ENCODE results near the gene PPP1R12C. TPM values are rescaled to one million over a fixed set of nuclear protein-coding genes. Genes with fewer than 3 reads are reported as not detected.
A peak's percentile ranks its signal among the peaks of the same experiment; 100 is the strongest.

The PPP1R12C gene
- total RNA-seq, 4 donors from 2014 or later, result 22.6 to 28.2 (median 26.2) TPM

DNA sequence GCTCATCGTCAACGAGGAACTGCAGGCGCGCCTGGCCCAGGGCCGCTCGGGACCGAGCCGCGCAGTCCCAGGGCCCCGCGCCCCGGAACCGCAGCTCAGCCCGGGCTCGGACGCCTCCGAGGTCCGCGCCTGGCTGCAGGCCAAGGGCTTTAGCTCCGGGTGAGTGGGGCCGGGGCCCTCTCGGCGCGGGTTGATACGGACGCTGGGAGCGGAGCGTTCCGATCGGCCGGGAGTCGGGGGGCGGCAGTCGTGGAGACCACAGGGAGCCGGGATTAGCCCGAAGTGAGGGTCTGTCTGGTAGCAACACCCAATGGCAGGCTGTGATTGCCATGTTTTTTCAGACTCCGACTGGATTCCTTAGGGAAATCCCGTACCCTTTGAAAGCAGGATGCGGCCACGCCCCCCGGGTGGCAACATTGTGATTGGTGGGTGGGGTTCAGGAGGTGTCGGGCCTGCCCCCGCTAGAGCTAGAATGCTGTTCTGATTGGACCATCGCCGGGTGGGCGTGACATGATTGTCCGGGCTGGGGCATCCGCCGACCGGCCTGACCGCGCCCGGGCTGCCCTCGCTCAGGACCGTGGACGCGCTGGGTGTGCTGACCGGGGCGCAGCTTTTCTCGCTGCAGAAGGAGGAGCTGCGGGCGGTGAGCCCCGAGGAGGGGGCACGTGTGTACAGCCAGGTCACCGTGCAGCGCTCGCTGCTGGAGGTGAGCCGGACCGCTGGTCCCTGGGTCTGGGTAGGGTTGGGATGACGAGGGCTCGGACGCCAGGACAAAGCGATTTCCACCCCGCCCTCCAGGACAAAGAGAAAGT, 30.5 kb downstream of the PPP1R12C start:
- ATAC-seq (peak; percentile 70 to 71), DNase-seq (peak; percentile 73 to 81)
- in situ Hi-C loops (cut with MboI; ENCODE audit: low sequenced_read_pairs in 4 of 4), result loop anchor here in 1 of 4 donors (10.0 kb wide), 1 partner anchor 78 kb away; the partner anchor contains the start of gene DNAAF3
- H3K36me3 ChIP-seq, result peaks cover 0 to 15% of the 10 kb centered on the region in 2 donors
- H3K27ac ChIP-seq, result peak overlapping the region in 3 of 4 donors; percentile 16 to 47 (median 44)
- peak overlapping the region; percentile 41 to 60 (median 52) for H3K4me3 ChIP-seq
- no peaks in the 10 kb centered on the region for H3K9me3 ChIP-seq
- TF ChIP-seq, protein P1, sequence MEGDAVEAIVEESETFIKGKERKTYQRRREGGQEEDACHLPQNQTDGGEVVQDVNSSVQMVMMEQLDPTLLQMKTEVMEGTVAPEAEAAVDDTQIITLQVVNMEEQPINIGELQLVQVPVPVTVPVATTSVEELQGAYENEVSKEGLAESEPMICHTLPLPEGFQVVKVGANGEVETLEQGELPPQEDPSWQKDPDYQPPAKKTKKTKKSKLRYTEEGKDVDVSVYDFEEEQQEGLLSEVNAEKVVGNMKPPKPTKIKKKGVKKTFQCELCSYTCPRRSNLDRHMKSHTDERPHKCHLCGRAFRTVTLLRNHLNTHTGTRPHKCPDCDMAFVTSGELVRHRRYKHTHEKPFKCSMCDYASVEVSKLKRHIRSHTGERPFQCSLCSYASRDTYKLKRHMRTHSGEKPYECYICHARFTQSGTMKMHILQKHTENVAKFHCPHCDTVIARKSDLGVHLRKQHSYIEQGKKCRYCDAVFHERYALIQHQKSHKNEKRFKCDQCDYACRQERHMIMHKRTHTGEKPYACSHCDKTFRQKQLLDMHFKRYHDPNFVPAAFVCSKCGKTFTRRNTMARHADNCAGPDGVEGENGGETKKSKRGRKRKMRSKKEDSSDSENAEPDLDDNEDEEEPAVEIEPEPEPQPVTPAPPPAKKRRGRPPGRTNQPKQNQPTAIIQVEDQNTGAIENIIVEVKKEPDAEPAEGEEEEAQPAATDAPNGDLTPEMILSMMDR (IDR thresholded peaks at IDR 0.05 in 4 of 5, conservative IDR thresholded peaks at IDR 0.05 in 1 of 5), result no peak
- peak in 1 of 2 donors; percentile 7 for TF ChIP-seq POLR2A (IDR thresholded peaks at IDR 0.05)
- H3K27me3 ChIP-seq, result peaks cover 54 to 57% (median 56%) of the 10 kb centered on the region in 3 donors
- intact Hi-C loops (cut with DNase I; ENCODE audit: low total_unique reads), result no loop called here
- peaks cover 13 to 29% of the 10 kb centered on the region in 2 donors for H3K4me1 ChIP-seq

DNA sequence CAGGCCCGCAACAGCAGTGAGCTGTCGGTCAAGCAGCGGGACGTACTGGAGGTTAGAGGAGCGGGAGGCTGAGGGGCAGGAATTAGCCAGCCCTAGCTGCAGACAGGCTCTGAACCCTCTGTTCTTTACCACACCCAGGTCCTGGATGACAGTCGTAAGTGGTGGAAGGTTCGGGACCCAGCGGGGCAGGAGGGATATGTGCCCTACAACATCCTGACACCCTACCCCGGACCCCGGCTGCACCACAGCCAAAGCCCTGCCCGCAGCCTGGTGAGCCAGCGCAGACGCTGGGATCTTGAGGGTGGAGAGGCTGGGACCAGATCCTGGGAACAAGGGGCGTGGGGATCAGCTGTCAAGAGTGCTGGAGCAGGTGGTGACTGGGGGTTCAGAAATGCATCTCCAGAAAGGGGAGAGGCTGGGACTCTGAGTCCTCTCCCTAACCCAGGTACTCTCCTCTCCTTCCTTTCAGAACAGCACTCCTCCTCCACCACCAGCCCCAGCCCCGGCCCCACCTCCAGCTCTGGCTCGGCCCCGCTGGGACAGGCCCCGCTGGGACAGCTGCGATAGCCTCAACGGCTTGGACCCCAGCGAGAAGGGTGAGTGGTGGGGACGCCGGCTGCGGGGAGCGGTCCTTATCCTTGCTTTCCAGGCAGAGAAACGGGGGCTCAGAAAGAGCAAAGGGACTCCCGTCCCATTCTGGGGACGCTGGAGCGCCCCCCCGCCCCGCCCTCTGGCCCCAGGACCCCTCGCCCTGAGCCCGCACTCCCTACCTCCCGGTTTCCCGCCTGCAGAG, 31.3 kb downstream of the PPP1R12C start:
- Histone ChIP-seq H3K27ac (peak overlapping the region in 1 of 4 donors; percentile 28), H3K9me3 (no peaks in the 10 kb centered on the region), H3K4me3 (peak overlapping the region; percentile 41 to 60 (median 52)), H3K4me1 (peaks cover 16 to 33% of the 10 kb centered on the region in 2 donors), H3K27me3 (peaks cover 62 to 65% (median 64%) of the 10 kb centered on the region in 3 donors), H3K36me3 (peaks cover 0 to 7% of the 10 kb centered on the region in 2 donors)
- ATAC-seq (no peak), DNase-seq (no peak)
- in situ Hi-C loops (cut with MboI; ENCODE audit: low sequenced_read_pairs in 4 of 4), result loop anchor here in 1 of 4 donors (10.0 kb wide), 1 partner anchor 79 kb away; the partner anchor contains the start of gene DNAAF3
- intact Hi-C loops (cut with DNase I; ENCODE audit: low total_unique reads), result no loop called here
- TF ChIP-seq POLR2A (IDR thresholded peaks at IDR 0.05), result no peak
- TF ChIP-seq, protein P1 (IDR thresholded peaks at IDR 0.05 in 4 of 5, conservative IDR thresholded peaks at IDR 0.05 in 1 of 5), result no peak

DNA sequence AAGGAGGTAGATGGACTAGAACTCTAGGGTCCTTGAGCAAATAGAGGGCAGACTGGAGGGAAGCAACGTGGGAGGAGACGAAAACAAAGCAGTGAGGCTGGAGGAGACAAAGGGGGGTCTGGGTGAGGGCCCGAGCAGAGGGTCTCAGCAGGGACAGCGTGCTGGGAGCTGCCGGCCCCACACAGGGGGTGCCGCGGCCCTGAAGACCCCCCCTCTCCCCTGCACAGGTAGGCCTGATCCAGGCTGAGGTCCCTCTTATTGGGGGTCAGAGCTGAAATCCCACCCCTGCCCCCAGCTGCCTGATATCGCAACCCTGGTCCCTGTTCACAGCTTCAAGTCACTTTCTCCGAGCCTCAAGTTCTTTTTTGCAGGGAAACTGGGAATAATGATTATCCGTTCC, 33.0 kb downstream of the PPP1R12C start:
- in situ Hi-C loops (cut with MboI; ENCODE audit: low sequenced_read_pairs in 4 of 4), result loop anchor here in 1 of 4 donors (10.0 kb wide), 1 partner anchor 80 kb away; the partner anchor contains the start of gene DNAAF3
- intact Hi-C loops (cut with DNase I; ENCODE audit: low total_unique reads), result no loop called here
- Histone ChIP-seq H3K4me1 (peaks cover 19 to 42% of the 10 kb centered on the region in 2 donors), H3K27me3 (peaks cover 79 to 82% (median 81%) of the 10 kb centered on the region in 3 donors), H3K36me3 (no peaks in the 10 kb centered on the region), H3K4me3 (no peak overlapping the region), H3K27ac (no peak overlapping the region), H3K9me3 (no peaks in the 10 kb centered on the region)
- no peak for ATAC-seq
- no peak for TF ChIP-seq POLR2A (IDR thresholded peaks at IDR 0.05)
- TF ChIP-seq, protein P1 (IDR thresholded peaks at IDR 0.05 in 4 of 5, conservative IDR thresholded peaks at IDR 0.05 in 1 of 5), result no peak
- DNase-seq, result no peak

DNA sequence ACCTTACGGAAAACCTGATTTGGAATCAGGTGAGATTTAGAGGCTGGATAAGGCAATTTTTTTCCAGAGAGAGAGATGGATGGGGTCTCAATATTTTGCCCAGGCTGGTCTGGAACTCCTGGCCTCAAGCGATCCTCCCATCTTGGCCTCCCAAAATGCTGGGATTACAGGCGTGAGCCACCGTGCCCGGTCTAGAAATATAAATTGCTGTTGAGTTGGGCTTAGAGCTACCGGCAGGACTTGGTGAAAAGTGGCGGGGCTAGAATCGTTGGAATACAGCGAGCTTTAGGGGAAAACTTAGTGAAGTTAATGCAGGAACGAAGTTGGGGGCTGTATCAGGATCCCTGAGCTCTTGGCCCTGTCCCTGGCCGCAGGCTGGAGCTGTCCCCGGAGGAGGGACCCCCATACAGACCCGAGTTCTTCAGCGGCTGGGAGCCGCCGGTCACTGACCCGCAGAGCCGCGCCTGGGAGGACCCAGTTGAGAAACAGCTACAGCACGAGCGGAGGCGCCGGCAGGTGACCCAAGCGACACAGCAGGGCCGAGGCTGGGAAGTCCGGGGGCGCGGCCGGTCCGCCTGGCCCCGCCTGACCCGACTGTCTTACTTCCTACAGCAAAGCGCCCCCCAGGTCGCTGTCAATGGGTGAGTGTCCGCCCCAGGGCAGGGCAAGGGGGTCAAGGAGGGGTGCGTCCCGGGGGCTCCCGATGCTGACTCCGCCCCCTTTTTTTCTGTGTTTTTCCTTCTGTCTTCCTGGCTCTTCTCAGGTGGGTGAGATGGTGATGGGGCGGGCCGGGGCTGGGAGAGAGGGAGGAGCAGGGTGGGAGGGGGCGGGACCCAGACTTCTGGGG, 34.2 kb downstream of the PPP1R12C start:
- Histone ChIP-seq H3K27me3 (peaks cover 85 to 86% (median 85%) of the 10 kb centered on the region in 3 donors), H3K27ac (no peak overlapping the region)

More for the DNA sequence above, 34.2 kb downstream of the PPP1R12C start:
- DNase-seq (no peak), ATAC-seq (no peak)
- intact Hi-C loops (cut with DNase I; ENCODE audit: low total_unique reads), result no loop called here
- Histone ChIP-seq H3K4me1 (peaks cover 16 to 40% of the 10 kb centered on the region in 2 donors), H3K36me3 (no peaks in the 10 kb centered on the region), H3K4me3 (no peak overlapping the region), H3K9me3 (no peaks in the 10 kb centered on the region)
- TF ChIP-seq, protein P1 (IDR thresholded peaks at IDR 0.05 in 4 of 5, conservative IDR thresholded peaks at IDR 0.05 in 1 of 5), result no peak
- no peak for TF ChIP-seq POLR2A (IDR thresholded peaks at IDR 0.05)
- in situ Hi-C loops (cut with MboI; ENCODE audit: low sequenced_read_pairs in 4 of 4), result loop anchor here in 1 of 4 donors (10.0 kb wide), 1 partner anchor 82 kb away; the partner anchor contains the start of gene DNAAF3

Measured in gastrocnemius medialis (tissue), 4 donors.